CD4-positive, alpha-beta memory T cell (primary cell): ENCODE data around the gene PTF1A. TPM values are rescaled to one million over a fixed set of nuclear protein-coding genes. Genes with fewer than 3 reads are reported as not detected.

ENCODE experiments used
- CTCF ChIA-PET: fragments of 350-600 bp; sonication (Branson Sonifier 250); formaldehyde crosslinking; loops from one replicate; lab custom pipeline; 2021; ENCODE audit warnings: inconsistent platforms; ENCODE audit not compliant: partially characterized antibody; lab: Charles Lee
- POLR2A ChIA-PET: fragments of 350-600 bp; sonication (Branson Sonifier 250); formaldehyde crosslinking; loops from one replicate; lab custom pipeline; 2021; ENCODE audit not compliant: partially characterized antibody; lab: Charles Lee
- DNase-seq, 5 donors: peaks; one replicate each; pipeline versions ENCODE4 v3.0.0 to v3.0.0-alpha.2; 2020 to 2022; ENCODE audit warnings: mixed read lengths in 1 of 5
- H3K27ac ChIP-seq: one replicate; pipeline ENCODE4 v1.7.0; 2013; ENCODE audit warnings: low read depth, low read length
- H3K27me3 ChIP-seq: 2 replicates; pipeline ENCODE4 v1.7.0; 2013; ENCODE audit warnings: mild to moderate bottlenecking, low read length, moderate library complexity; ENCODE audit not compliant: insufficient read depth
- H3K36me3 ChIP-seq: 2 replicates; pipeline ENCODE4 v1.7.0; 2013; ENCODE audit warnings: mild to moderate bottlenecking, low read length, moderate library complexity; ENCODE audit not compliant: insufficient read depth
- H3K4me1 ChIP-seq: 2 replicates; pipeline ENCODE4 v1.7.0; 2013; ENCODE audit warnings: mild to moderate bottlenecking, low read length, moderate library complexity; ENCODE audit not compliant: insufficient read depth
- H3K4me3 ChIP-seq, 2 donors: one replicate each; pipeline ENCODE4 v1.7.0; 2013; ENCODE audit warnings: low read length in 2 of 2, mild to moderate bottlenecking in 1 of 2
- H3K9me3 ChIP-seq, 2 donors: one replicate each; pipeline ENCODE4 v1.7.0; 2013; ENCODE audit warnings: low read length in 2 of 2, control low read depth in 1 of 2; ENCODE audit not compliant: control insufficient read depth in 1 of 2
- H3K27ac Mint-ChIP-seq, 7 donors: one replicate each; pipeline ENCODE4 v1.8.0; 2020 to 2021; ENCODE audit warnings: mixed read lengths in 7 of 7, mild to moderate bottlenecking in 6 of 7, inconsistent platforms in 3 of 7, moderate library complexity in 3 of 7
- H3K27me3 Mint-ChIP-seq, 2 donors: one replicate each; pipeline ENCODE4 v1.8.0; 2020 to 2021; ENCODE audit warnings: mixed read lengths in 2 of 2
- H3K36me3 Mint-ChIP-seq, 2 donors: one replicate each; pipeline ENCODE4 v1.8.0; 2020 to 2021; ENCODE audit warnings: mixed read lengths in 2 of 2, inconsistent platforms in 1 of 2, mild to moderate bottlenecking in 1 of 2
- H3K4me1 Mint-ChIP-seq, 4 donors: one replicate each; pipeline ENCODE4 v1.8.0; 2020 to 2021; ENCODE audit warnings: mixed read lengths in 4 of 4, mild to moderate bottlenecking in 1 of 4
- H3K4me3 Mint-ChIP-seq, 8 donors: one replicate each; pipeline ENCODE4 v1.8.0; 2020 to 2021; ENCODE audit warnings: mixed read lengths in 8 of 8, mild to moderate bottlenecking in 7 of 8, moderate library complexity in 6 of 8, inconsistent platforms in 3 of 8
- H3K9me3 Mint-ChIP-seq, 8 donors: one replicate each; pipeline ENCODE4 v1.8.0; 2020 to 2021; ENCODE audit warnings: mixed read lengths in 8 of 8, mild to moderate bottlenecking in 5 of 8, inconsistent platforms in 3 of 8, moderate library complexity in 1 of 8
- intact Hi-C: fragments of 100-400 bp; cut with micrococcal nuclease; formaldehyde crosslinking; loops from one replicate; pipeline ENCODE4 v1.15.1; 2023
- polyA plus RNA-seq, 2 donors: library from polyadenylated mRNA; unstranded; fragments of 300-500 nt; fragmentation: Illumina TruSeq; gene quantifications; one replicate each; pipeline ENCODE4 v1.2.3, GENCODE V29; 2021
- total RNA-seq, 2 experiments: library from RNA; stranded (reverse); gene quantifications; one replicate each; pipeline ENCODE4 v1.2.3, GENCODE V29; 2021

PTF1A gene
- total and polyA plus RNA-seq, 4 experiments from 2014 or later, result not detected

DNA sequence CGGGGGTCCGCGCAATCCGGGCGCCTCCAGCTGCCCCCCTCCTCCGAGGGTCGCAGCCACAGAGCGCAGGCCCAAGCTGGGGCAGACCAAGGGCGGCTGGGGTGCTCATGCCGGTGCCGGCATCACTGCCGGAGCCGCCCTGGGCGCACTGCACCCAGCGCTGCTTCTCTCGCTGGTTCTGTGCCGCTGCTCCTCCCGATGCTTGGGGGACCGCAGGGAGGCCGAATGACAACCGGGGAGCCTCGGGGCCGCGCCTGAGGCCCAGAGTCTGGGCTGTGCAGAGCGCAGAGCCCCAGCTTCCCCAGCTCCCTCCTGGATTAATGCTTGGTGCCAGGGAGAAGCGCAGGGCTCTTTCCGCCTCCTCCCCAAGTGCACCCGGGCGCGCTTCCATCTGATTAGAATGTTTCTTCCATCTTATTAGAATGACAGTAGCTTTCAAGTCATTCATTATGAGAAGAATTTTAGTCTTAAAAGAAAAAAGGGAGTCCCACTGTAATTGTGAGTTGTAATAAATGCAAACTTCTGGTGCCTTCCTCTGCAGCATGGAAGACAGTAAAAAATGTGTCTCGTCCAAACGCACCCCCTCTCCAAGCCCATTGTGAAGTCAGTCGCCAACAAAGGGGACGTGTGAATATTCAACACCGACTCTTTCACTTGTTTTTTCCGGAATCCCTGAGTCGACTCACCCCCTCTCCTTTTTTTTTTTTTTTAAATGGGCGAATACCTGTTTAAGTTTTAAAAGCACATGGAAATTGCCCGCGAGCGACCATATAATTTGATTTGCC, 19.5 kb upstream of the PTF1A start:
- H3K27me3 Mint-ChIP-seq, result peaks cover 36 to 51% of the 10 kb centered on the region in 2 donors
- Histone ChIP-seq H3K27me3 (no peaks in the 10 kb centered on the region), H3K27ac (no peak overlapping the region), H3K4me1 (no peaks in the 10 kb centered on the region), H3K9me3 (no peaks in the 10 kb centered on the region), H3K4me3 (no peak overlapping the region), H3K36me3 (no peaks in the 10 kb centered on the region)
- no peak for DNase-seq
- ChIA-PET CTCF (no interaction called here), POLR2A (no interaction called here)
- intact Hi-C loops, result no loop called here
- H3K27ac Mint-ChIP-seq, result no peak overlapping the region
- H3K4me3 Mint-ChIP-seq, result peak overlapping the region in 2 of 8 donors; percentile 4 to 66
- H3K9me3 Mint-ChIP-seq, result peaks cover 0 to 4% (median 0%) of the 10 kb centered on the region in 8 donors
- peaks cover 3 to 6% (median 5%) of the 10 kb centered on the region in 4 donors for H3K4me1 Mint-ChIP-seq
- no peaks in the 10 kb centered on the region for H3K36me3 Mint-ChIP-seq

- Mint-ChIP-seq H3K27ac (no peak overlapping the region), H3K4me3 (peak overlapping the region in 1 of 8 donors; percentile 16), H3K36me3 (no peaks in the 10 kb centered on the region), H3K4me1 (peaks cover 3 to 6% (median 5%) of the 10 kb centered on the region in 4 donors), H3K27me3 (peaks cover 41 to 54% of the 10 kb centered on the region in 2 donors), H3K9me3 (peaks cover 0 to 4% (median 0%) of the 10 kb centered on the region in 8 donors)
- no peak for DNase-seq
- CTCF ChIA-PET, result no interaction called here
- H3K9me3 ChIP-seq, result no peaks in the 10 kb centered on the region
- intact Hi-C loops, result no loop called here
- no peak overlapping the region for H3K27ac ChIP-seq
- no peaks in the 10 kb centered on the region for H3K36me3 ChIP-seq
- POLR2A ChIA-PET, result no interaction called here
- H3K4me3 ChIP-seq, result no peak overlapping the region
- no peaks in the 10 kb centered on the region for H3K27me3 ChIP-seq
- no peaks in the 10 kb centered on the region for H3K4me1 ChIP-seq
Observed at GRCh38 chr10:23173214-23174073, 18.7 kb upstream of the PTF1A start.

DNA sequence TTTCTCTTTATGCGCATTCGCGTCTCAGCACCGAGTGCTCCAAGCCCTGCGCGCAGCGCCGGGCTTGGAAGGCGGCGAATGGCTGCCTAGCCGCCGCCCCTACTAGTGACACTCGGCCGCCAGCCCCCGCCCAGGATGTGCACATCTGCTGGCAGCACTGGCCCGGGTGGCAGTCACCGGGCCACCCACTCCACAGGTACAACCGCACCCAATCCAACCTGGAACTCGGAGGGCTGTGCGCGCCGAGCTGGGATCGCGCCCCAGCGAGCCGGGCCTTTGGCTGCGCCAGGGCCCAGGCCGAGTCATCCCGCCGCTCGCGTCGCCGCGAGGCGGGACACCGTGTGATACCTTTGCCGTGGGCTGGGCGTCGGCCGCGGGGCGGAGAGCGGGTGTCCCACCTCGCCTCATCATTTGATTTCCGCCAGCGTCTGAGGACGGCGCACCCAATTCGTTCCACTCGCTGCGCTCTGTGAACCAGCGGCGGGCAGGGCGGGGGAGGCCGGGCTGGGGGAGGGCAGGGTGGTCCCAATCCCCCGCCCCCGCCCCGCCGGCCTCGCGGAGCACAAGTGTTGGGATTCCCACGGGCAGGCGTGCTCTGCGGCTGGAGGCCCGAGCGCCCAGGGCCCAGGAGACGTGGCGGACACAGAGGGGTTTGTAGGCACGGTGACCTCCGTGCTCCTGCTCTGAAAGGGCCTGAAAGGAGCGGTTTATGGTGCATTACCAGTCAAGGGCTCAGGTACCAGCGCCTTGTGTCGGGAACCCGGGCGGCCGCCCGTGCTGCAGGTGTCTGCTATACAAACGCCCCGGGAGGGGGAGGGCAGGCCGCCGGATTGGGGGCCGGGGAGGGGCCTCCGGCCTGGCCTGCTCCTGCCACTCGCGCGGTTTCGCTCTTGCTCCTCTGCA, 17.8 kb upstream of the PTF1A start:
- CTCF ChIA-PET, result no interaction called here
- no peak overlapping the region for H3K27ac Mint-ChIP-seq
- H3K4me3 ChIP-seq, result no peak overlapping the region
- no peaks in the 10 kb centered on the region for H3K4me1 ChIP-seq
- no peak overlapping the region for H3K27ac ChIP-seq
- no peak overlapping the region for H3K4me3 Mint-ChIP-seq
- H3K27me3 Mint-ChIP-seq, result peaks cover 42 to 56% of the 10 kb centered on the region in 2 donors
- POLR2A ChIA-PET, result no interaction called here
- no peaks in the 10 kb centered on the region for H3K36me3 Mint-ChIP-seq
- DNase-seq, result no peak
- no peaks in the 10 kb centered on the region for H3K36me3 ChIP-seq
- intact Hi-C loops, result no loop called here
- peaks cover 3 to 6% (median 5%) of the 10 kb centered on the region in 4 donors for H3K4me1 Mint-ChIP-seq
- H3K9me3 Mint-ChIP-seq, result peaks cover 0 to 4% (median 0%) of the 10 kb centered on the region in 8 donors
- H3K27me3 ChIP-seq, result no peaks in the 10 kb centered on the region
- H3K9me3 ChIP-seq, result no peaks in the 10 kb centered on the region

DNA sequence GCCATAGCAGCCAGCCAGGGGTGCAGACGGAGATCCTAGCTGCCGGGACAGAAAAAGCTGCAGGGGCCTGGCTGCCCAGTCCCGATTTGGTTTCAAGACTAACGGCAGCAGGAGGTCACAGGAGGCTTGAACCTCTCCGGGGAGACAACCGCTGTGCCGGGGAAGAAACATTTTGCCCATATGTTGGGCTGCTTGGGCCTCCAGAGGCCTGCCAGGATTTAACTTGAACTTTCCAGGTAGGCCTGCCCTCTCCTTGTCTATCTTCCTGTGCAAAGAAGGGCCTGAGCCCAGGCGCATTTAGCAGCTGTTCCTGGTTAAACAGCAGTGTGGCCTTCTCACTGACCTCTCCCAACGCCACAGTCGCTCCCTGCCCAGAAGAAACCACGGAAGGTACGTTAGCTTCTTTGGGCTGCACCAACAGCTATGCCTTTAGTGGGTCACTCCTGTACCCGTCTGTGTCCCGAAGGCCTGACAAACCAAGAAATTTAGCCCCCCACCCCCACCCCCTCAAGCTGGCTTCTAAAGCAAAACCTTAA, 17.1 kb upstream of the PTF1A start:
- POLR2A ChIA-PET, result no interaction called here
- H3K27me3 Mint-ChIP-seq, result peaks cover 43 to 53% of the 10 kb centered on the region in 2 donors
- intact Hi-C loops, result no loop called here

DNA sequence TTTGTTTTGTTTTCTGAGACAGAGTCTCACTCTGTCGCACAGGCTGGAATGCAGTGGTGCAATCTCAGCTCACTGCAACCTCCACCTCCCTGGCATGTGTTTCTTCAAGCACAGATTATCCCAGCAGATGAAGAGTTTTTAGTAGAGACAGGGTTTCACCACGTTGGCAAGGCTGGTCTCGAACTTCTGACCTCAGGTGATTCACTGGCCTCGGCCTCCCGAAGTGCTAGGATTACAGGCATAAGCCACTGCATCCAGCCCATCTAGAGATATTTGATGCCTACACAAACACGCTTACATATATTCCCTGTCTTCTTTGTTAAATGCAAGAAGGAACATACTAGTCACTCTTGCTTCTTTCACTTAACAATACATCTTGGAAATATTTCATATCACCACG, 5.9 kb upstream of the PTF1A start:
- H3K9me3 Mint-ChIP-seq, result no peaks in the 10 kb centered on the region
- peaks cover 45 to 50% of the 10 kb centered on the region in 2 donors for H3K27me3 Mint-ChIP-seq
- no peak overlapping the region for H3K27ac Mint-ChIP-seq
- no peaks in the 10 kb centered on the region for H3K4me1 ChIP-seq
- POLR2A ChIA-PET, result no interaction called here
- H3K36me3 ChIP-seq, result no peaks in the 10 kb centered on the region
- H3K4me1 Mint-ChIP-seq, result no peaks in the 10 kb centered on the region
- H3K4me3 ChIP-seq, result no peak overlapping the region
- no peak overlapping the region for H3K27ac ChIP-seq
- no peak overlapping the region for H3K4me3 Mint-ChIP-seq
- no peaks in the 10 kb centered on the region for H3K27me3 ChIP-seq
- H3K36me3 Mint-ChIP-seq, result no peaks in the 10 kb centered on the region
- intact Hi-C loops, result no loop called here
- no peaks in the 10 kb centered on the region for H3K9me3 ChIP-seq
- no peak for DNase-seq
- CTCF ChIA-PET, result interaction anchor here (1.4 kb wide), 1 partner anchor 28 kb away, joined by 4 read pairs; no protein-coding TSS in a partner anchor

More for the DNA sequence above, 17.1 kb upstream of the PTF1A start:
- Mint-ChIP-seq H3K27ac (no peak overlapping the region), H3K36me3 (no peaks in the 10 kb centered on the region), H3K9me3 (peaks cover 0 to 4% (median 0%) of the 10 kb centered on the region in 8 donors), H3K4me3 (peak overlapping the region in 1 of 8 donors; percentile 12), H3K4me1 (peaks cover 3 to 6% (median 5%) of the 10 kb centered on the region in 4 donors)
- Histone ChIP-seq H3K4me1 (no peaks in the 10 kb centered on the region), H3K4me3 (no peak overlapping the region), H3K9me3 (no peaks in the 10 kb centered on the region), H3K36me3 (no peaks in the 10 kb centered on the region), H3K27ac (no peak overlapping the region), H3K27me3 (no peaks in the 10 kb centered on the region)
- CTCF ChIA-PET, result interaction anchor here (0.6 kb wide), 1 partner anchor 1066 kb away, joined by 3 read pairs; no protein-coding TSS in a partner anchor
- no peak for DNase-seq

DNA sequence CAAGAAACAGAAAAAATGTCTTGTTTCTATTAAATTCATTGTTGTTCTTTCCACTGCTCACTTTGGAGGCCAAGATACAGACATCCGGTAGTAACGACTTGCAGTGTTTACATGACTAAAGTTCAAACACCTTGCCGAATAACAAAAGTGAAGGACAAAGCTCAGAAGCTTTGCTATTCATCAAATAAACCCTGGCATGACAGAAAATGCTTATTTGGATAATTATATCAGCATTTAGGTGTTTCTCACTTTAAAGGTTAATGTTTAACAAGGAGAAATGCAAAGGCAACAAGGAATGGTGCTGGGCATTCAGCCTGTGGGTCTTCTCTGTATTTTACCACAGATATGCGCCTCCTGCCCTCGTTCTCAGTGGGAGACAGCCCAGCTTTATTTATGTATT, 5.4 kb upstream of the PTF1A start:
- DNase-seq, result no peak
- no peak overlapping the region for H3K4me3 Mint-ChIP-seq
- H3K36me3 ChIP-seq, result no peaks in the 10 kb centered on the region
- no peak overlapping the region for H3K27ac ChIP-seq
- H3K9me3 ChIP-seq, result no peaks in the 10 kb centered on the region
- H3K4me1 ChIP-seq, result no peaks in the 10 kb centered on the region
- no peaks in the 10 kb centered on the region for H3K36me3 Mint-ChIP-seq
- no peak overlapping the region for H3K27ac Mint-ChIP-seq
- no peaks in the 10 kb centered on the region for H3K4me1 Mint-ChIP-seq
- no peaks in the 10 kb centered on the region for H3K27me3 ChIP-seq
- no peaks in the 10 kb centered on the region for H3K9me3 Mint-ChIP-seq
- H3K27me3 Mint-ChIP-seq, result peaks cover 44 to 49% of the 10 kb centered on the region in 2 donors
- POLR2A ChIA-PET, result no interaction called here
- CTCF ChIA-PET, result interaction anchor here (1.4 kb wide), 1 partner anchor 29 kb away, joined by 4 read pairs; no protein-coding TSS in a partner anchor
- intact Hi-C loops, result no loop called here
- H3K4me3 ChIP-seq, result no peak overlapping the region
